GM12878 (cell line): ENCODE results near the gene CCDC97.

ENCODE experiments used
- NRF1 ChIP-seq: conservative IDR thresholded peaks from 2 replicates; pipeline ENCODE4 v1.6.1; 2011; ENCODE audit warnings: mild to moderate bottlenecking, low read depth, low read length, improper control_type of control experiment
- RBBP5 ChIP-seq: fragments of 200-600 bp; sonication (generic); conservative IDR thresholded peaks from 2 replicates; pipeline ENCODE4 v1.6.1; 2016
- RUNX3 ChIP-seq: IDR thresholded peaks from 2 replicates; pipeline ENCODE4 v1.6.1; 2012; ENCODE audit warnings: low read length, inconsistent platforms
- ZNF207 ChIP-seq: fragments of 450-650 bp; IDR thresholded peaks from 2 replicates; pipeline ENCODE4 v1.6.1; 2014; ENCODE audit warnings: antibody characterized with exemption, mild to moderate bottlenecking, borderline replicate concordance
- TF ChIP-seq, protein P1 (sequence below): IDR thresholded peaks from 2 replicates; pipeline ENCODE4 v1.6.1; 2011; ENCODE audit warnings: low read depth, low read length, improper control_type of control experiment, borderline replicate concordance
- TF ChIP-seq, protein P2 (sequence below), 3 experiments: IDR thresholded peaks in 2 of 3; conservative IDR thresholded peaks in 1 of 3; 2 replicates each; pipeline ENCODE4 v1.5.1; 2011; ENCODE audit warnings: low read depth in 3 of 3, low read length in 3 of 3, mild to moderate bottlenecking in 3 of 3, control low read depth in 2 of 3, moderate library complexity in 2 of 3, inconsistent platforms in 1 of 3, mixed read lengths in 1 of 3; ENCODE audit not compliant: control insufficient read depth in 2 of 3, insufficient read depth in 1 of 3; ENCODE audit errors: extremely low read depth in 1 of 3

DNA sequence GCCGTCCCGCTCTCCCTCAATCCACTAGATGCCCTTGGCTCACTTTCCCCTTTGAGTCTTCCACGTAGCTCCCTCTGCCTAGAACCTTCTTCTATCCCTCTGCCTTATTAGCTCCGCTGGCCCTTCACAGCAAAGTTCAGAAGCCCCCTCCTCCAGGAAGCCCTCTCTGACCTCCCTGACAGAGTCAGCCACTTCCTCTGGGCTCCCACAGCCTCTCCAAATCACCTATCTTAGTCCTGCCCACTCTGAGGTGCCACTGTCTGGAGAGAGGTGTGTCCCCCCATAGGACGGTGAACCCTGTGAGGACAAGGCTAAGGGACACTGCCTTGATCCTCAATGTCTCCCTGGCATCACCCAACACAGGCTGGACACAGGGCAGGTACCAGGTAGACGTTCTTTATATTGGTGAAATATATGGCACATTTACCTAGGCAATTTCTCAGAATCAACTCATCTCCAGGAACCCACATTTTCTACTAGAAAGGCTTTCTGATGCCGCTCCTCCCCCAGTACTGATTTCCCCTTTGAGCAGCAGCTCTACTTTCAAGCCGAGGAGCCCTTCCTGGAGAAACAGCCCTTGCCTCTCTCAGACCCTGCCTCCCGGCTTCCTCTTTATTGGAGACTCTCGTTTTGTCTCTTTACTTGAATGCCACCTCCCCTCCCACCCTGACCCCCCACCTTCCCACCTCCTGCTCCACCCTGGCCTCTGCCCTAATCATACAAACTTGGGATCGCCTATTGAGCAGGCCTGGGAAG is 47.2 kb downstream of the CCDC97 start:
- TF ChIP-seq NRF1 (no peak), ZNF207 (no peak), RBBP5 (no peak), RUNX3 (no peak)
- TF ChIP-seq, protein P1, sequence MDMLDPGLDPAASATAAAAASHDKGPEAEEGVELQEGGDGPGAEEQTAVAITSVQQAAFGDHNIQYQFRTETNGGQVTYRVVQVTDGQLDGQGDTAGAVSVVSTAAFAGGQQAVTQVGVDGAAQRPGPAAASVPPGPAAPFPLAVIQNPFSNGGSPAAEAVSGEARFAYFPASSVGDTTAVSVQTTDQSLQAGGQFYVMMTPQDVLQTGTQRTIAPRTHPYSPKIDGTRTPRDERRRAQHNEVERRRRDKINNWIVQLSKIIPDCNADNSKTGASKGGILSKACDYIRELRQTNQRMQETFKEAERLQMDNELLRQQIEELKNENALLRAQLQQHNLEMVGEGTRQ: no peak
- TF ChIP-seq, protein P2, sequence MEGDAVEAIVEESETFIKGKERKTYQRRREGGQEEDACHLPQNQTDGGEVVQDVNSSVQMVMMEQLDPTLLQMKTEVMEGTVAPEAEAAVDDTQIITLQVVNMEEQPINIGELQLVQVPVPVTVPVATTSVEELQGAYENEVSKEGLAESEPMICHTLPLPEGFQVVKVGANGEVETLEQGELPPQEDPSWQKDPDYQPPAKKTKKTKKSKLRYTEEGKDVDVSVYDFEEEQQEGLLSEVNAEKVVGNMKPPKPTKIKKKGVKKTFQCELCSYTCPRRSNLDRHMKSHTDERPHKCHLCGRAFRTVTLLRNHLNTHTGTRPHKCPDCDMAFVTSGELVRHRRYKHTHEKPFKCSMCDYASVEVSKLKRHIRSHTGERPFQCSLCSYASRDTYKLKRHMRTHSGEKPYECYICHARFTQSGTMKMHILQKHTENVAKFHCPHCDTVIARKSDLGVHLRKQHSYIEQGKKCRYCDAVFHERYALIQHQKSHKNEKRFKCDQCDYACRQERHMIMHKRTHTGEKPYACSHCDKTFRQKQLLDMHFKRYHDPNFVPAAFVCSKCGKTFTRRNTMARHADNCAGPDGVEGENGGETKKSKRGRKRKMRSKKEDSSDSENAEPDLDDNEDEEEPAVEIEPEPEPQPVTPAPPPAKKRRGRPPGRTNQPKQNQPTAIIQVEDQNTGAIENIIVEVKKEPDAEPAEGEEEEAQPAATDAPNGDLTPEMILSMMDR (IDR thresholded peaks at IDR 0.05 in 2 of 3, conservative IDR thresholded peaks at IDR 0.05 in 1 of 3; ENCODE audit: control insufficient read depth in 2 of 3, extremely low read depth in 1 of 3, insufficient read depth in 1 of 3, low read depth in 3 of 3, low read length in 3 of 3): no peak
